ENCODE results near the gene AUTS2. TPM values are rescaled to one million over a fixed set of nuclear protein-coding genes. Genes with fewer than 3 reads are reported as not detected.
A peak's percentile ranks its signal among the peaks of the same experiment; 100 is the strongest.

AUTS2 gene
- 60.9 TPM for polyA plus RNA-seq (2013, experiment 1 of 2)
- 56.4 TPM for polyA plus RNA-seq (2013, experiment 2 of 2)

DNA sequence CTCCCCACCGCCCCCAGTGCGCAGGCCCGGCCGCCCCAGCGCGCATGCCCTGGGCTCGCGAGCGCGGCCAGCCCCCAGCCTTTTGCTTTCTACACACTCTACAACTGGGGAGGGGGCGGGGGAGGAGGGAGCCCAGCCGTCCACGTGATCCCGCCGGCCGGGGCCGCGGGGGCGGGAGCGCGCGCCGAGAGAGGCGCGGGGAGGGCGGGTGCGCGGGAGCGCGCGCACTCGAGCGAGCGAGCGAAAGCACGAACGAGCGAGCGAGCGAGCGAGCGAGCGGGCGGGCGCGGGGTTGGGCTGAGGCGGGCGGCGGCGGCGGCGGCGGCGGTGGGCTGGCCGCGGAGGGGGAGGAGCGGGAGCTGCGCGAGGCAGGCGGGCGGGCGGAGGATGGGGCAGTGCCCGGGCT is at the start of gene AUTS2:
TSS of gene AUTS2 (plus strand) at position 395 of the 406 bp plus-strand sequence. CDS start 1,179 bp downstream, outside the sequence.
- Histone ChIP-seq H3K27me3 (ENCODE audit: insufficient read depth, low read length) (peaks cover 81% of the 10 kb centered on the region), H3K9me3 (ENCODE audit: insufficient read depth, low read depth, low read length) (no peaks in the 10 kb centered on the region), H3K4me3 (ENCODE audit: low read length) (peak within 1 kb of the TSS; percentile 85), H3K36me3 (ENCODE audit: insufficient read depth, low read length) (no peaks in the 10 kb centered on the region), H3K9ac (ENCODE audit: low read depth, low read length) (peak within 1 kb of the TSS; percentile 65), H3K4me1 (ENCODE audit: insufficient read depth, low read length) (peaks cover 9% of the 10 kb centered on the region), H3K27ac (ENCODE audit: low read depth, low read length) (peak within 1 kb of the TSS; percentile 36; the same call in 1 of the 2 replicates)
- WGBS = under 1% methylated on average over 53 of the region's 63 CpGs

DNA sequence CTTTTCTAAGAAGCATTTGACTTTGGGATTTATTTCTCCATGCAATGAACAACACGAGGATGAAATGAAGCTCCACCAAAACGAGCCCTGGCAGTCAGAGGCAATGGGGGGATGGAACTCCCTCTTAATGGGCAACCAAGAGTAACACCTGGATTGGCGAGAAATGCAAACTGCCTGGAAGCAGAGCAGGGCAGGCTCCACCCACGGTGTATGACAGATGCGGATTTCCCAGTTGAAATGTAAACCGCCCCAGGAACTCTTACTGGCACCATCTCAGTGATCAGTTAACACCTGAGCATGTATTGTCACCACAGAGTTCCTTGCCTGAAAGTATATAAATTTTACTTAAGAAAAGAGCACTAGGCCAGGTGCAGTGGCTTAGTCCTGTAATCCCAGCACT is 47.3 kb upstream of the AUTS2 start:
- Histone ChIP-seq H3K4me3 (ENCODE audit: low read length) (no peak overlapping the region), H3K4me1 (ENCODE audit: insufficient read depth, low read length) (no peaks in the 10 kb centered on the region)
- 90% methylated on average over 6 of the region's 6 CpGs for WGBS

DNA sequence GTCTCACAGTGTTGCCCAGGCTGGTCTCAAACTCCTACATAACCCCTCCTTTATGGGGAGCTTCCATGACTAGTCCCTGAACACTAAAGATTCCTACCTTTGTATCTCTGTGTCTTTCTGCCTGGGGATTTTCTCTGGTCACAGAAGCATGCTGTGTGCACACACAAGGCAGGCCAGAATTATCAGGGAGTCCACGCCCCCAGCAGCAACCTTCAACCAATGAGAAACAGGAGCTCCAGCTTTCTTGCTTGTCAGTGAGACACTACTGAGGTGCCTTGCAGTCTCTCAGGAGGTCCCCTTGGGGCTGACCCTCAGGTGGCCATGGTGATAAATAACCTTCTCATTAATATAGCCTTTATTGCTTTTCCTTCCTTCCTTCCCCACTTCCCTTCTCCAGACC is 45.1 kb upstream of the AUTS2 start:
- no peak overlapping the region for H3K9ac ChIP-seq (ENCODE audit: low read depth, low read length)
- H3K4me3 ChIP-seq (ENCODE audit: low read length) = no peak overlapping the region
- no peak overlapping the region for H3K27ac ChIP-seq (ENCODE audit: low read depth, low read length)
- no peaks in the 10 kb centered on the region for H3K4me1 ChIP-seq (ENCODE audit: insufficient read depth, low read length)
- no peaks in the 10 kb centered on the region for H3K27me3 ChIP-seq (ENCODE audit: insufficient read depth, low read length)
- WGBS = 80% methylated on average over 1 of the region's 1 CpG
- no peaks in the 10 kb centered on the region for H3K9me3 ChIP-seq (ENCODE audit: insufficient read depth, low read depth, low read length)
- no peaks in the 10 kb centered on the region for H3K36me3 ChIP-seq (ENCODE audit: insufficient read depth, low read length)

More for the DNA sequence above, 47.3 kb upstream of the AUTS2 start:
- Histone ChIP-seq H3K9me3 (ENCODE audit: insufficient read depth, low read depth, low read length) (no peaks in the 10 kb centered on the region), H3K27me3 (ENCODE audit: insufficient read depth, low read length) (no peaks in the 10 kb centered on the region), H3K27ac (ENCODE audit: low read depth, low read length) (no peak overlapping the region), H3K36me3 (ENCODE audit: insufficient read depth, low read length) (no peaks in the 10 kb centered on the region), H3K9ac (ENCODE audit: low read depth, low read length) (no peak overlapping the region)

DNA sequence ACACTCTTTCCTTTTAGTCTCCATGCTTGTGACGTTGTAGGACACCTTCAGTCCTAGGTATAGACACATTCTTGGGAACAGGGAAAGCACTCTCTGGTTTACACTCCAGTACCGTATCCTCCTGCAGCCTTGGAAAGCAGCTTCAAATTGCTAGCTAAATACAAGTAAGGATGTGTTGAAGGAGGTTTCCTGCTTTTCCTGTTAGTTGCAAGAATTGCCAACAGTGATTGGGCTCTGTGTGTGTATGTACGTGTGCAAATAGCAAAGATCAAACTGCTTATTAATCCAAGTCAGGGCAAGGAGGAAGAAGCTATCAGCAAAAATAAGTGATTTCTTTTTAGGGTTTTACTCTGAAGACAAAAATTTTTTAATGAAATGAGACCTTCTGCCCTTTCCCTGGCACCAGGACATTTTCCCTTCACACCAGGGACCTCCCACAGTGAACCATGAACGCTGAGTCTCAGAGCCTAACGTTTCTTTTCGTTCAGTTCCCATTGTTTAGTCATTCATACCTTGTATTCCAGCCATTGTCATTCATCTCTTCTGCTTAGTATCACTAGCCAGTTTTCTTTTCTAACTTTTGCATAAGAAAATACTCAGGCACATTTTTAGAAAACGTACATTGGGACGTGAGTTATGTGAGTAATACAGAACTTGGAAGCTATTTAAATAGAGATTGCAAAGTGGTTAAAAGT is 36.9 kb upstream of the AUTS2 start:
- H3K27ac ChIP-seq (ENCODE audit: low read depth, low read length) = no peak overlapping the region; the same call in 1 of the 2 replicates
- H3K4me1 ChIP-seq (ENCODE audit: insufficient read depth, low read length) = peaks cover 3% of the 10 kb centered on the region; the same call in 1 of the 2 replicates
- H3K36me3 ChIP-seq (ENCODE audit: insufficient read depth, low read length) = no peaks in the 10 kb centered on the region
- no peaks in the 10 kb centered on the region for H3K9me3 ChIP-seq (ENCODE audit: insufficient read depth, low read depth, low read length)
- 44% methylated on average over 6 of the region's 8 CpGs for WGBS
- no peak overlapping the region for H3K4me3 ChIP-seq (ENCODE audit: low read length)
- H3K27me3 ChIP-seq (ENCODE audit: insufficient read depth, low read length) = no peaks in the 10 kb centered on the region
- no peak overlapping the region for H3K9ac ChIP-seq (ENCODE audit: low read depth, low read length)

DNA sequence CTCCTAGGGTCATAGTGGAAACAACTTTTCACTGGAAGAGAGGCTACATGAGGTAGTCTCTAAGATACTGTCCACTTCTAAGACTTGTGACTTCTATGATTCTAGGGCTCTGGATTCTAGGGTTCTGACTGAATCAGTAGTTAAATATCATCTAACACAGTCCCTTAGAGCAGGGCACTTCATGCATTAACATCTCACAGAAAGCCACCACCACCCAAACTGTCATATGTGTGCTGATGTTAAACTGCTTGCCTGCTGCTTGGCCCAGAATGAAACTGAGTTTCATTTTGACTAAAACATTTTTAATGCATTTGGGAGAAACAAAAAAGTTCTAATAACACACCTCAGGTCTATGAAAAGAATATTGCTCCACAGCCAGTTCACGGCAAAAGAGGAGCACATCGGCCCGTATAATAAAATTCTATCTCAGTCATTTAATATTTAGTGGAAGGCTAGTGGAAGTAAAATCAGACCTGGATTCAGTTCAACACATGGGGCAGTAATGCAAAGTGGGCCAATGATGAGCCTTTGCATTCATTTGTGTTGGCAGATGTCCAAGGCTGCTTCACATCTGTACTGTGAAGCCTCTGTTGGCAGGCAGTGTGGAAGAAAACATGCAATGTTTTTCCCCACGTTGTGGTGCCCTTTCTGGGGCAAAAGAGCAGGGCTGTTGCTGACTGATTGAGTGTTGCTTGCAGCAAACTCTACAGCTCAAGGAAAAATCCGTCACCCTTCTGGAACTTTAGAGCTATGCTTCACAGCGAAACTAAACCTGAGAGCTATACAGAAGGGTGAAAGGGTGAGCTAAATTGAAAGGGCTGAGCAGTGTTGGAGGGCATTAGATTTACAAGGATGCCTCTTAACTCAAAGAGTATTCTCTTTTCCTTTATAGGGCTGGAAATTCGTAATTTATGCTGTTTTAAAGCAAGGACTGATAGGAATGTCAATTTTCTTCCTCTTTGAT is 33.5 kb upstream of the AUTS2 start:
- H3K36me3 ChIP-seq (ENCODE audit: insufficient read depth, low read length) = no peaks in the 10 kb centered on the region
- no peaks in the 10 kb centered on the region for H3K27me3 ChIP-seq (ENCODE audit: insufficient read depth, low read length)
- no peaks in the 10 kb centered on the region for H3K9me3 ChIP-seq (ENCODE audit: insufficient read depth, low read depth, low read length)
- no peak overlapping the region for H3K9ac ChIP-seq (ENCODE audit: low read depth, low read length)
- H3K4me3 ChIP-seq (ENCODE audit: low read length) = no peak overlapping the region
- 88% methylated on average over 6 of the region's 7 CpGs for WGBS
- H3K4me1 ChIP-seq (ENCODE audit: insufficient read depth, low read length) = peaks cover 3% of the 10 kb centered on the region; the same call in 1 of the 2 replicates
- H3K27ac ChIP-seq (ENCODE audit: low read depth, low read length) = no peak overlapping the region

DNA sequence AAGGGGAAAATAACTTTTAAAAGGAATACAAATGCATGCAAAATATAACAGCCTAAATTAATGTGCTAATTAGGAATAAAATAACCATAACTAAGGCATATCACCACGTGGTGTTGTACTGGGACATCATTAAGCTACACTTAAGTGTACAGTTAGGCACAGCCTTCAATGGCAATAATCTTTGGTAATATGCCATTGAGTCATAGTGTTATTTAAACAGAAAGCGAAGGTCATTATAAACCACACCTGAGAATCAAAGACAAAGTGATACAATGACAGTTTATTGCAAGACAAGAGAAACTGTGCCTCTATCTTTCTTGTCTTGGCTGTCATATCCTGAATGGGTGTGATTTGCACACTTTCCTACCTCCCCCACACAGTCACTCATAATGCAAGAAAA is 30.5 kb upstream of the AUTS2 start:
- no peaks in the 10 kb centered on the region for H3K36me3 ChIP-seq (ENCODE audit: insufficient read depth, low read length)
- H3K4me3 ChIP-seq (ENCODE audit: low read length) = no peak overlapping the region
- H3K9ac ChIP-seq (ENCODE audit: low read depth, low read length) = no peak overlapping the region
- 79% methylated on average over 2 of the region's 2 CpGs for WGBS
- H3K4me1 ChIP-seq (ENCODE audit: insufficient read depth, low read length) = no peaks in the 10 kb centered on the region
- H3K9me3 ChIP-seq (ENCODE audit: insufficient read depth, low read depth, low read length) = no peaks in the 10 kb centered on the region
- no peaks in the 10 kb centered on the region for H3K27me3 ChIP-seq (ENCODE audit: insufficient read depth, low read length)
- no peak overlapping the region for H3K27ac ChIP-seq (ENCODE audit: low read depth, low read length)

GRCh38 chr7:69568266-69568665 is 30.0 kb upstream of the AUTS2 start:
- Histone ChIP-seq H3K27ac (ENCODE audit: low read depth, low read length) (no peak overlapping the region), H3K9ac (ENCODE audit: low read depth, low read length) (no peak overlapping the region), H3K9me3 (ENCODE audit: insufficient read depth, low read depth, low read length) (no peaks in the 10 kb centered on the region), H3K27me3 (ENCODE audit: insufficient read depth, low read length) (no peaks in the 10 kb centered on the region), H3K36me3 (ENCODE audit: insufficient read depth, low read length) (no peaks in the 10 kb centered on the region), H3K4me3 (ENCODE audit: low read length) (no peak overlapping the region), H3K4me1 (ENCODE audit: insufficient read depth, low read length) (no peaks in the 10 kb centered on the region)
- WGBS = 70% methylated on average over 6 of the region's 6 CpGs

GRCh38 chr7:69575651-69576050 is 22.6 kb upstream of the AUTS2 start:
- H3K4me3 ChIP-seq (ENCODE audit: low read length) = no peak overlapping the region
- H3K4me1 ChIP-seq (ENCODE audit: insufficient read depth, low read length) = peaks cover 4% of the 10 kb centered on the region; the same call in 1 of the 2 replicates
- no peaks in the 10 kb centered on the region for H3K9me3 ChIP-seq (ENCODE audit: insufficient read depth, low read depth, low read length)
- H3K27ac ChIP-seq (ENCODE audit: low read depth, low read length) = no peak overlapping the region
- no peak overlapping the region for H3K9ac ChIP-seq (ENCODE audit: low read depth, low read length)
- 83% methylated on average over 3 of the region's 4 CpGs for WGBS
- H3K27me3 ChIP-seq (ENCODE audit: insufficient read depth, low read length) = no peaks in the 10 kb centered on the region
- no peaks in the 10 kb centered on the region for H3K36me3 ChIP-seq (ENCODE audit: insufficient read depth, low read length)

- Histone ChIP-seq H3K9ac (ENCODE audit: low read depth, low read length) (no peak overlapping the region), H3K9me3 (ENCODE audit: insufficient read depth, low read depth, low read length) (no peaks in the 10 kb centered on the region), H3K36me3 (ENCODE audit: insufficient read depth, low read length) (no peaks in the 10 kb centered on the region), H3K27me3 (ENCODE audit: insufficient read depth, low read length) (no peaks in the 10 kb centered on the region), H3K4me3 (ENCODE audit: low read length) (no peak overlapping the region), H3K27ac (ENCODE audit: low read depth, low read length) (no peak overlapping the region), H3K4me1 (ENCODE audit: insufficient read depth, low read length) (peaks cover 4% of the 10 kb centered on the region; the same call in 1 of the 2 replicates)
These were observed 21.1 kb upstream of the AUTS2 start for GRCh38 chr7:69577221-69577620.

- no peaks in the 10 kb centered on the region for H3K36me3 ChIP-seq (ENCODE audit: insufficient read depth, low read length)
- H3K4me1 ChIP-seq (ENCODE audit: insufficient read depth, low read length) = no peaks in the 10 kb centered on the region
- no peak overlapping the region for H3K27ac ChIP-seq (ENCODE audit: low read depth, low read length)
- no peak overlapping the region for H3K9ac ChIP-seq (ENCODE audit: low read depth, low read length)
- WGBS = 100% methylated on average over 1 of the region's 1 CpG
- no peaks in the 10 kb centered on the region for H3K9me3 ChIP-seq (ENCODE audit: insufficient read depth, low read depth, low read length)
- H3K4me3 ChIP-seq (ENCODE audit: low read length) = no peak overlapping the region
- no peaks in the 10 kb centered on the region; the same call in 1 of the 2 replicates for H3K27me3 ChIP-seq (ENCODE audit: insufficient read depth, low read length)
These were observed 13.1 kb upstream of the AUTS2 start for GRCh38 chr7:69585169-69585568.

DNA sequence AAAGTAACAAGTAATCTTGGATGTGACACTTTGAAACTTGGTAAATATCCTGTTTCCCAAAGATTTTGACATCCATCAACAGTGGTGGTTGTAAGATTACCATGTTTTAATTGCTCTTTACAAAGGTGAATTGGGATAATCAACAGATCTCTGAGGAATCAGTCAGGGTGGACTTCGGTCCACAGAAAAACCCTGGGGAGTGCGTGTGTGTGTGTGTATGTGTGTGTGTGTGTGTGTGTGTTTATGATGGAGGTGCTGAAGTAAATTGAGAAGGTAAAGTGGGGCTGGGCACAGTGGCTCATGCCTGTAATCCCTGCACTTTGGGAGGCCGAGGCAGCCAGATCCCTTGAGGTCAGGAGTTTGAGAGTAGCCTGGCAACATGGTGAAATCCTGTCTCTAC is 12.0 kb upstream of the AUTS2 start:
- Histone ChIP-seq H3K27ac (ENCODE audit: low read depth, low read length) (no peak overlapping the region), H3K36me3 (ENCODE audit: insufficient read depth, low read length) (no peaks in the 10 kb centered on the region), H3K9ac (ENCODE audit: low read depth, low read length) (no peak overlapping the region), H3K4me3 (ENCODE audit: low read length) (no peak overlapping the region), H3K27me3 (ENCODE audit: insufficient read depth, low read length) (no peaks in the 10 kb centered on the region; the same call in 1 of the 2 replicates), H3K4me1 (ENCODE audit: insufficient read depth, low read length) (no peaks in the 10 kb centered on the region), H3K9me3 (ENCODE audit: insufficient read depth, low read depth, low read length) (peaks cover 5% of the 10 kb centered on the region; the same call in 1 of the 2 replicates)
- 88% methylated on average over 3 of the region's 3 CpGs for WGBS
